ENCODE measurements around the gene C12orf42. TPM values are rescaled to one million over a fixed set of nuclear protein-coding genes. Genes with fewer than 3 reads are reported as not detected.

The C12orf42 gene
- total RNA-seq, 1 donor from 2014 or later, result 1.2 TPM

DNA sequence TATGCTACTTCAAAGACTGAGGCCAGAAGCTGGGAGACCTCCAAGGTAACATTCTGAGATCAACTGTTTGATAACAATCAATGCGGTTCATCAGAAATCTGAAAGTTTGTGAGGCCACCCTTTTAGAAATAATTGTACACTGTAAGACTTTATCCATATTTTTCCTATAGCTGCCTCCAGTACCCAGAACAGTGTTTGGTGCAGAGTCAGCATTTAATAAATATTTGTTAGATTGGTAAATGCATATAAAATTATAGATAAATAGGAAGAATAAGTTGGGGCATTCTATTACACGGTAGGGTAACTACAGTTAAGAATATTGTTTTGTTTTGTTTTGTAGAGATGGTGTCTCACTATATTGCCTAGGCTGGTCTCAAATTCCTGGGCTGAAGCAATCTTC, 141.4 kb downstream of the C12orf42 start:
- DNase-seq (ENCODE audit: low spot score in 2 of 2) (no peak), FAIRE-seq (no peak)

DNA sequence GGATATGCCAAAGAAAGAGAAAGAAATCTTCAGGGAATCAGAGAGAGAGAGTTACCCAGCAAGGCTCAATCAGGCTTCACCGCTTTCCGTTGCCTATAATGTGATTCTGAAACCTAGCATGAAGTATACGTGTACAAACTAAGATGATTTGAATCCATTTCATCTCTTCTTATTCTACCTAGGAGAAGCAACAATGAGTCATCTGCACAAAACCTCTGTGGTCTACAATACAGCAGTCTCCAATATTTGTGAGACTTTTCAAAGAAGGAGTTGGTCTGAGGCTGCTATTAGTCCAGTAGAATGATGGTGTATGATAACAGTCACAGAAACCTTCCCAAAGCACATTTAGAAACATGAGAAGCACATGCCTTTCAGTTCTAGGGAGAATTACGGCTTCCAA, 141.9 kb downstream of the C12orf42 start:
- FAIRE-seq, result no peak

GRCh38 chr12:103350116-103350515, 145.7 kb downstream of the C12orf42 start:
- FAIRE-seq (no peak), DNase-seq (ENCODE audit: low spot score in 2 of 2) (no peak)

More for the DNA sequence above, 141.9 kb downstream of the C12orf42 start:
- no peak for DNase-seq (ENCODE audit: low spot score in 2 of 2)

GRCh38 chr12:103348935-103349334, 146.8 kb downstream of the C12orf42 start:
- no peak for DNase-seq (ENCODE audit: low spot score in 2 of 2)
- FAIRE-seq, result no peak

DNA sequence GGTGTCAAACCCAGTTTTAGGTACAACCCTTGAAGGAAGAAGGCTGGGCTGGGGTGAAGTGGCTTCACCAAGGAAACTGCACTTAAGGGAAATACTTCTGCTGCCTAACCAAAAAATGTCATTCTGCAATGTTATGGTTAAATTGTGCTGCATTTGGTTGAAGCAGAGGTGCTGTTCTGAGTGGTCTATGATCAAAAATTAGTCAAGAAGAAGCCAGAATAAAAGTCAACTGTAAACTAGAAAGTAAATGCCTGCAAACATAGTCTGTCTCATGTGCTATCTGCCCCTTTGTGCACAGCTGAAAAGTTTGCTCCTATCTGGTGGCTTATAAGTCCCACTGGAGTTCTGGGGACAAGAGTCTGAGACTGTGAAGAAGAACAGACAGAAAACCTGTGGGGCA, 158.8 kb downstream of the C12orf42 start:
- FAIRE-seq, result no peak
- DNase-seq (ENCODE audit: low spot score in 2 of 2), result no peak

DNA sequence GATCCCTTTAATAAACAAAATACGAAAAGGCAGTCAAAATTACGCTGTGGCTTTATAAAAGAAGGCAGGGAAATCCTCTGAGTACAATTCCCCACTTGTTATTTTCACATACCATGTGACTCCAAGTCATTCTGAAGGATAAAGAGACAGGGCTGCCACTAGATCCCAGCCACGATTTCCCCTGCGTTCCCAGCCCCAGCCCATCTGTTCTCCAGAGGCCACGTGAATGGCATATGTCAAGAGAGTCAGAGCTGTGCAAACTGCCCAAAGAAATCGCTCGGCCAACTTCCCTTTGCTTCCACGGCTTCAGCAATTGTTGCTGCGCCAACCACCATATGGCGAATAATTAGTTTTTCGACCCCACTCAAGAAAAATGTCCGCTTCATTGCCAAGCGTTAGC, 161.3 kb downstream of the C12orf42 start:
- FAIRE-seq, result no peak
- no peak for DNase-seq (ENCODE audit: low spot score in 2 of 2)

DNA sequence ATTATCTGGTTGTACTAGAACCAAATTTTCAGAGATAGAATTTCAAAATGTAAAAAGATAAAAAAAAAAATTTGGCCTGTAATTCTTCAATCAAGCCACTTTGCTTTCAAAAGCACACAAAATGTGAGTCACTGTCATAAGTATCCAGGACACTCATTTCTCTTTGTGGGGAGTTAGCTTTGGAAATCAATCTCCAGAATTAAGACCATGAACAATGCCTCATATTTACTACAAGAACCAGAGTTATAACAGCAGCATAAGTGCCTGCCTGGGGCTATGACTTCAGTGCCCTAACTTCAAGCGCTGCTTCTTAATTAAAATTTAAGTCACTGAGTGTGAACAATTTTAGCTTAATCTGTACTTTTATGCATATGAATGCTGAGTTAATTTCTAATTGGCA, 162.1 kb downstream of the C12orf42 start:
- no peak for FAIRE-seq
- DNase-seq (ENCODE audit: low spot score in 2 of 2), result no peak

DNA sequence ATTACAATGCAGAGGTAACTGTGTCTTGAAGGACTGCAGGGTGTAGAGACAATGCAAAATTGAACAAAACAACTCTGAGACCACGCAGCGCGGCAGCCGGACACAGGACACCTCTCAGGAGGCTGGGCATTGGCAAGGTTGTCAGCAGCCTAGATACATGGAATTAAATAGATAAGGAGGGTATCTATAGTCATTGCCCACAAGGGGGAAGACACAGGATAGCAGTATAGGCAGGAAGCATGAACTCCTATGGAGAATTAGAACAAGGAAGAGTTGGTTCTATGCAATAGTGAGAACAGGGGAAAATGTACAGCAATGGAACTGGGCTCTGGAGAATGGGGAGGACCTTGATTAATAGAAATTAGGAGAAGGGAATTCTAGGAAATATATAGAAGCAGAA, 164.1 kb downstream of the C12orf42 start:
- FAIRE-seq, result no peak
- DNase-seq (ENCODE audit: low spot score in 2 of 2), result no peak

GRCh38 chr12:103330672-103331071, 165.1 kb downstream of the C12orf42 start:
- no peak for FAIRE-seq
- no peak for DNase-seq (ENCODE audit: low spot score in 2 of 2)

DNA sequence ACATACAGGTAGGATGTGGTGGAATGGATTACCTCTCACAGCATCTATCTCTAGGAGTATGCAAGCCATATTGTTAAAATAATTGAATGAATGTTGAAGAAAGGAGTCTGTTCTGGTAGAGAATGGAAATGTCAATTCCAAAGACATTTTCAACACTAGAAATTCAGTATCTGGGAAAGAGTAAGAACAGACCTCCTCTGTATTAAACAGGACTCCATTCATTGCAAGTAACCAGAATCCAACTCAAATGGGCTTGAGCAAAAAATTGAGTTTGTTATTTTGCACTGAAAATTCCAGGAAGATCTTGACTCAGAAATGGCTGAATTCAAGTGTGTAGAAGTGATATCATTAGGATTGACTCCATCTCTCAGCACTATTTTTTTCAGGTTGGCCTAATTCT, 168.1 kb downstream of the C12orf42 start:
- DNase-seq (ENCODE audit: low spot score in 2 of 2) (no peak), FAIRE-seq (no peak)

DNA sequence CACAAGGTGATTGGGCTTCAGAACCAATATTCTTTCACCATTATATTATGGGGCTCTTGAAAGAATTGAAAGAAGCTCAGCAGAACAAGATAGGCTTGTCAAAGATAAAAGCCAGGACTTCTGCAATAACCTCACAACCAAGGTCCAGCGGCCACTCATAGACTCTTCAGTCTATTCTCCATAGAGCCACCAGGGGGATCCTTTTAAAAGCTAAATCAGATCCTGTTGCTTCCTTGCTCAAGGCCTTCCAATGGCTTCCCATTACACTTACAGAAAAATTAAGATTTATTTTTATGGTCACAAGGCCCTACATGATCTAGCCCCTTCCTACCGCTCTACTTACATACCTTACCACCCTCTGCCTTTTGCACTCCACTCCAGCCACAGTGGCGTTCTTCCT, 169.6 kb downstream of the C12orf42 start:
- FAIRE-seq (no peak), DNase-seq (ENCODE audit: low spot score in 2 of 2) (no peak)

- DNase-seq (ENCODE audit: low spot score in 2 of 2) (no peak), FAIRE-seq (no peak)
Observed at GRCh38 chr12:103318566-103318965, 177.2 kb downstream of the C12orf42 start.

DNA sequence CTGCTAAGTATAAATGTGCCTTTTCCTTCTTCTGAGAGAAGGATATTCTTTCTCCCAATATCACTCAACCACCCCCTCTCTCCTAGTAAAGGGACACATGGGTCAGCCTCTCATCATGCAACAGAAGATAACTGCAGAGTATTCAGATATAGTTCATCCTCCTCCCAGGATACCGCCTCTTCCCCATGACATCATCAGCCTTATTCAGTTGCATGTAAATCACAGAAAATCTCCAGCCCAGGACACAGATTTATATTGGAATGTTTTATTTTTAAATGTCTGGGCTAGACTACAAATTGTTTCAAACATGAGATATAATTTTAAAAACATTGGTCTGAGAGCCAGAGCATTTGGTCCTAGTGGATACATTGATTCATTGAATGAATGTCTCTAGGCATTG, 178.5 kb downstream of the C12orf42 start:
- DNase-seq (ENCODE audit: low spot score in 2 of 2), result no peak
- FAIRE-seq, result no peak

DNA sequence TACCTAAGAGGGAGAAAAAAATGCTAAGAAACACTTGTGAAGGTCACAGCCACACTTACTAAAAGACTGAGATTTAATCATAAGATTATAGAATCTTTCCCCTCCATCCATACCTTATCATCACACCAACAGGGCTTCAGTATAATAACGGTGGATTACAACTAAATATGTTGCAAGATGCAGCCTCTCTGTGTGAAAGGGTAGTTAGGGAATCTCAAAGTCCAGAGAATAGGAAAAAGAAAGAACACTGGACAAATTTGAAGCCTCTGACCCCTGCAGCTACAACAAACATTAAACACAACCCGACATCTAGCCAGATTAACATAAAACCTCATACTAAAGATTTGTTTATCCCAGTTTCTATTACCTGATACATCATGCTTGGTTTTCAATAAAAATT, 181.0 kb downstream of the C12orf42 start:
- DNase-seq (ENCODE audit: low spot score in 2 of 2), result no peak
- FAIRE-seq, result no peak

DNA sequence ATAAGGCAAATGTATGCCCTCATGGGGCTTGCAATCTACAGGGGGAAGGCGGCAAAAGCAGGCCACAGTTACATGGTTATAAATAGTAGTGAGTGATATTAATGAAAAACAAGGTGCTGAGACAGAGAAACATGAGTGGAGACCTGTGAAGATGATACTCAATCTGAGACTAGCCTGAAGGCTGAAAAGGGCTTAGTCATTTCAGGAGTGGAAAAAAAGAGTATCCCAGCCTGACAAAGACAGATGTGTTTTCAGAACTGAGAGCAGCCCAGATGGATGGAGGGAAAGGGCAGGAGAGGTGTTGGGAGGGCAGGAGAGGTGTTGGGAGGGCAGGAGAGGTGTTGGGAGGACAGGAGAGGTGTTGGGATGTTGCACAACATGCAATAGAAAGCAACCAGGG, 181.9 kb downstream of the C12orf42 start:
- DNase-seq (ENCODE audit: low spot score in 2 of 2) (no peak), FAIRE-seq (no peak)

GRCh38 chr12:103312742-103313354, 182.9 kb downstream of the C12orf42 start:
- DNase-seq (ENCODE audit: low spot score in 2 of 2) (no peak), FAIRE-seq (no peak)

DNA sequence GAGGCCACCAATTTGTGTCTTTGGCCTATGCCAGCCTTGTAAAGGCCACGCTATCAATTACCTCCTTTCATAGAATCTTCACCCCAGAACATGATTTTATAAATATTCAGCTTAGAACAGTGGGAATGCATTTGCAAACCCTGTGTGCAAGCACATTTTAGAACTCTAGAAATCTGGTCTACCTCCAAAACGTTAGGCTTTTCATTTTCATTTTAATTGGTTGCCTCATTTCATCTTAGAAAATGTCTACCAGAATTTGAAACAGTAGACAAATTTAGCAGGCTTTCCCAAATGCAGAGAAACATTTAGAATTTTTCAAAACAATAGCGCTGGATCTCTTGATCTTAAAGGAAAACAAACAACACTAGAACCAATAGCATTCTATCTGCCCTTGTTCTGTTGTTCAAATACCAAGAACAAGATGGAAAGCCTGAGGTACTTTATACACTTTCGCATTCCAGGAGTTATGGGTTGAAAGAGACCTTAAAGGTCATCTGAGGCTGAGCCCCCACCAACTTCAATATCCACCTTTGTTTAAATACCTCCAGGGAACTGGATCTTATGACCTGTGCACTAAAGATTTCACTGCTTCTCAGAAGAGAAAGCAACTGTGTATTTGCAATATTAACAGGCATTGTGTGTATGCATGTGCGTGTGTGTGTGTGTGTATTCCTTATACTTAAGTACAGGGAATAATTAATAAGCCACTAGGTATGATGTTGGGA, 185.1 kb downstream of the C12orf42 start:
- no peak for FAIRE-seq
- DNase-seq (ENCODE audit: low spot score in 2 of 2), result no peak

GRCh38 chr12:103308396-103308795, 187.4 kb downstream of the C12orf42 start:
- DNase-seq (ENCODE audit: low spot score in 2 of 2) (no peak), FAIRE-seq (no peak)

GRCh38 chr12:103303484-103303883, 192.3 kb downstream of the C12orf42 start:
- no peak for FAIRE-seq
- DNase-seq (ENCODE audit: low spot score in 2 of 2), result no peak

DNA sequence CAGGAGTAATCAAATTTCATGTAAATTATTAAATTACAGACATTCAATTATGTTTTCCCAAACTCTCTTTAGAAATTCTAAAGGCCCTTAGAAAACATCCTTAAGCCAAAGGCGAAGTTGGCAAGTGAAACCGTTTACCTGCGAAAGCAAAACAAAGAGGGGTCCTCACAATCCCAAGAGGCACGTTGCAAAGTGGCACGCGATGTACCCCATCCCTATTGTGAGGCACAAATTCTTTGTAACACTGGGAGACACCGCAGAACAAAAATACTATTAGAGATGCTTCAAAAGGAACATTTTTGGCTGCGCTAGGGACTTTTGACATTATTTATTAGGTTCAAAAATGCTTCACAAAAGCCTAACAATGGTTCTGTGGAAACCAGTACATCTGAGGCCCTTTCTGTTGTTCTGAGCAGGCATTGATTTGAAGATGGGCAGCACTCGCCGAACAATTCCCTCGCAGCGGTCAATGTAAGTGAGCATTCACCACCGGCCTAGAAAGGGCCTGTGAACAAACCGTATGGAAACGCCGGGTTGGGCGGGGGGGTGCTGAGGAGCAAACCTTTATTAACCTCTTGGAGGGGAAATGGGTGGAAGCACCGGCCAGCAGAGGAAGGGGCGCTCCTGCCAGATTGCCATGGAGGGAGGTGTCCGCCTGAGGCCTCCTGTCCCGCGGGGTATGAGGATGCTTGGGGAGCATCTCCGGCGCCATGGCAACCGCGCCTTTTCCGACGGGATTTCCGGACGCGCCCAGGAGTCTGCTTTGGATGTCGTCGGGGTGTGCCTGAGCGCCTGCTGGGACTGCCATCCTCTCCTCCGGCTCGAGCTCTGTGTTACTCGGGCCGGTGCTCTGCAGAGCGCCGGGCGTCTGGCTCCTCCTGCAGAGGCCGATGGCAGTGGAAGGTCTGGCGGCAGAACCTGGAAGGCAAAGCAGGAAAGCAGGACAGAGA, 193.9 kb downstream of the C12orf42 start:
- FAIRE-seq (no peak), DNase-seq (ENCODE audit: low spot score in 2 of 2) (no peak)

GRCh38 chr12:103288016-103288415, 207.8 kb downstream of the C12orf42 start:
- no peak for DNase-seq (ENCODE audit: low spot score in 2 of 2)
- no peak for FAIRE-seq

All from frontal cortex (tissue), 4 donors.